ENCODE data around the gene KLK7.

Gene KLK7

GRCh38 chr19:51019544-51019925, 35.8 kb upstream of the KLK7 start, which contains the start of gene KLK10:
TSS of gene KLK10 (minus strand) at chr19:51019709. CDS start at chr19:51019130, 579 bp downstream.
- H3K4me3 ChIP-seq (ENCODE audit: low read length): no peak within 1 kb of the TSS
- no peak for TF ChIP-seq ZNF274 (IDR thresholded peaks at IDR 0.05; ENCODE audit: low read depth, low read length)

GRCh38 chr19:51018745-51019543, 35.2 kb upstream of the KLK7 start:
- H3K4me3 ChIP-seq (ENCODE audit: low read length): no peak overlapping the region
- no peak for TF ChIP-seq ZNF274 (IDR thresholded peaks at IDR 0.05; ENCODE audit: low read depth, low read length)

- TF ChIP-seq ZNF274 (IDR thresholded peaks at IDR 0.05; ENCODE audit: low read depth, low read length): no peak
- no peak overlapping the region for H3K4me3 ChIP-seq (ENCODE audit: low read length)
Observed at GRCh38 chr19:51016798-51017683, 33.3 kb upstream of the KLK7 start.

- no peak for TF ChIP-seq ZNF274 (IDR thresholded peaks at IDR 0.05; ENCODE audit: low read depth, low read length)
- H3K4me3 ChIP-seq (ENCODE audit: low read length): no peak overlapping the region
Observed at GRCh38 chr19:51015691-51016267, 32.1 kb upstream of the KLK7 start.

DNA sequence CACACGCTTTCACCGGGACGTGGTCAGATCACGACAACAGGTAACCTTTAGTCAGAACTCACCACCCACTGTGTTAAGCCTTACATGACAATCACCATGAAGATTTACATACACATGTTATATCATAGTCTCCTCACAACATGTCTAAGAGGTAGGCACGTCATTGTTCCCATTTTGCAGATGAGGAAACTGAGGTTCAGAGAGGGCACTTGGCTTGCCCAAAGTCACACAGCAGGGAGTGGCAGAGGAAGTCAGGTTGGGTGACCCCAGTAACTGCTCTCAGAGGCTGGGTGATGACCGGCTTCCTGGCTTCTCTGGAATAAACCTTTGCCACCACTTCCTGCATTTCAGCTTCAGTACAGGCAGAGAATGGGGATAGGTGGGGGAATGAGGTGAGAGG, 30.5 kb upstream of the KLK7 start:
- H3K4me3 ChIP-seq (ENCODE audit: low read length): no peak overlapping the region
- no peak for TF ChIP-seq ZNF274 (IDR thresholded peaks at IDR 0.05; ENCODE audit: low read depth, low read length)

DNA sequence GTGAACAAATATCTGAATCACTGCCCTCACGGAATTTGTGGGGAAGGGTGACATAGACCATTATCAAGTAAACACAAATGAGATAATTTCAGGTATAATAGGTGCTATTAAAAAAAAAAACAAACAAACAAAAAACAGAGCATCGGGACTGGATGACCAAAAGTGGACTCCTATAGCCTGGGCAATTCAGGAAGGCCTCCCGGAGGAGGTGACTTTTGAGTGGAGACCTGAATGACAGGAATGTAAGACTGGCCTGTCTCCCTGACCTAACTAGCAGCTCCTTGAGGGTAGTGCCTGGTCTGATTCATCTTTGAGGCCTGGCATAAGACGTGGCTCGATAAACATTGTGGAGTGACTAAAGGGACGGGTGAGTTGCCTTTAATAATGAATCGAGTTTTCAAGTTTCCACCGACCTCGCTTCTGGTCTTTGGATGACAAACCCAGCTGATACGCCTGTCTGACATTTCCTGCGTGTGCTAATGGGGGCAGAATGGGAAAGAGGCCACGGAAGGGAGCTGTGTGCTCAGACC, 29.0 kb upstream of the KLK7 start:
- TF ChIP-seq ZNF274 (IDR thresholded peaks at IDR 0.05; ENCODE audit: low read depth, low read length): no peak
- no peak overlapping the region for H3K4me3 ChIP-seq (ENCODE audit: low read length)

DNA sequence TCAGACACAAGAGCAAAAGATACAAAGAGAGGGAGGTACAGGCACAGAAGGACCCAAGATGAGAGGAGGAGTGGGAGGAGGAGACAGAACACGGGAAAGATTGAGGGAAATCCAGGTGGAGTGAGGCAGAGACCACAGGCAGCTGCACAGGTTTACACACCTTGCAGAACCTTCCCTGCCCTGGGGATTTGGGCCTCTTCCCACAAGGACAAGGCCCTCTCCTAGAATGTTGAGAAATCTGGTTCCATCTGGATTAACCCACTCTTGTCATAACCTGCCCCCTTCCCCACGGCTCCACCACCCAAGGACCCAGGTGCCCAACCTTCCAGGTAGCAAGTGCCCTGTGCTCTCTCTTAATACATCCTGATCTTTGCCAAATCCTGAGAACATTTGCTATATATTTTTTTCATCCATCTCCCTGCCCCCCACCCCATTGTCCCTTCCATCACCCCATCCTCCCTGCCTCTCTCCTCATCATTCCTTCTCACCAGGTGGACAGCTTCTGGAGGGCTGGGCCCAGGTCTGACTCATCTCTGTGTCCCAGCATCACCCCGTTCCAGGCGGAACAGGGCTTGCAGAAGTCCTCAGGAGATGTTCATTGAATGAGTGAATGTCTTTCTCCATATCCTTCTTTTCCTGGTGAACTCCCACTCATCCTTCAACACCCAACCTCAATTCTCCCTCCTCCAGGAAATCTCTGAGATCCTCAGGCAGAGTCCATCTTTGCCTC, 26.5 kb upstream of the KLK7 start:
- no peak for TF ChIP-seq ZNF274 (IDR thresholded peaks at IDR 0.05; ENCODE audit: low read depth, low read length)
- H3K4me3 ChIP-seq (ENCODE audit: low read length): no peak overlapping the region

DNA sequence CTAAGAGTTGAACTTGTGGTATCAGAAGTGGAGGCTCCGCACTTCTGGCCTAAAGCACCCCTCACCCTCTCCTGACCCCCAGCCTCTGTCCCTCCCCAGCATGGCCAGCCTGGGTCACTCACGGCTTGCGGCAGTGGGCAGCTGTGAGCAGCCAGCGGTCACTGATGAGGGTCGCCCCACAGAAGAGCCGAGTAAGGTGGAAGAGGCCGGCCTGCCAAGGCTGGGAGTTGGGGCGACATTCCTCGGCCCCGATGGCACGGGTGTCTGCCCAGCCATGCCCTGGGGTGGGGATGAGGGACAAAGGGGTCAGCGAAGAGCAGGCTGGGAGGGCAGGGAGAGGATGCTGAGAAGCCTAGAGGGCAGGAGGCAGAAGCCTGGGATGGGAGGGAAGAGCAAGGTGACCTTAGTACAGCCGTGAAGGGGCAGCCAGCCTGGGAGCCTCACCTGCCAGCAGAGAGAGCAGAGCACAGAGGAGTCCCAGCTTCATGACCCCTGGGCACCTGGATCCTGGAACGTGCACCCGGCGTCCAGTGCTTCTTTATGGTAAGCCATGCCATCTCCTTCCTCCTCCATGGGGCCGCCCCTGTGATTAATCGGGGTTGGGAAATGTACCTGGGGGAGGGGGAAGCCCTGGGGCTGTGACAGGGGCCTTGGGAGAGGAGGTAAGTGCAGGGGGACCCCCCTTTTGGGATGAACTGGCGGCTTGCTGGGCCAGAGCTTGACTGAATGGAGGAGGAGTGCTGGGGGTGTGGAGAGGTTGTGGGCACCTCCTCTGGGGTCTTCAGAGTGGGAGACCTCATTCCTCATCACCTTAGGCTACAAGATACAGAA, 25.6 kb upstream of the KLK7 start:
- no peak overlapping the region for H3K4me3 ChIP-seq (ENCODE audit: low read length)

DNA sequence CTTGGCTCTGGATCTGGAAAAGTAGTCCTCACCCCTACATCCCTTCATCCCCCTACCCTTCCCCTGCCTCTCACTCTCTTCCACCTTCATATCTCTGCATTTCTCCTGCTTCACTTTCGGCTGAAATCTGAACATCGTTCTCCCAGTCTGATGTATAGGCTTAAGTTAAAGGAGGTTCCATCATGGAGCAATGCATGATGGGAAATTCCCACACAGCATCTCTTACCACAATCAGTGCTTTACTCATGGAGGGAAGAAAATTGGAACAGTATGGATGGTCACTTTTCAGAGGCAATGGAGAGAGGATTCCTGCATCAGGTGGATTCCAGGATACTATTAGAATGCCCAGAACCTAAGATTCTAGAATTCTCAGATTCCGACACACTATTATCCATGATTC, 23.8 kb upstream of the KLK7 start:
- TF ChIP-seq ZNF274 (IDR thresholded peaks at IDR 0.05; ENCODE audit: low read depth, low read length): no peak
- no peak overlapping the region for H3K4me3 ChIP-seq (ENCODE audit: low read length)

More for the DNA sequence above, 25.6 kb upstream of the KLK7 start:
- no peak for TF ChIP-seq ZNF274 (IDR thresholded peaks at IDR 0.05; ENCODE audit: low read depth, low read length)

DNA sequence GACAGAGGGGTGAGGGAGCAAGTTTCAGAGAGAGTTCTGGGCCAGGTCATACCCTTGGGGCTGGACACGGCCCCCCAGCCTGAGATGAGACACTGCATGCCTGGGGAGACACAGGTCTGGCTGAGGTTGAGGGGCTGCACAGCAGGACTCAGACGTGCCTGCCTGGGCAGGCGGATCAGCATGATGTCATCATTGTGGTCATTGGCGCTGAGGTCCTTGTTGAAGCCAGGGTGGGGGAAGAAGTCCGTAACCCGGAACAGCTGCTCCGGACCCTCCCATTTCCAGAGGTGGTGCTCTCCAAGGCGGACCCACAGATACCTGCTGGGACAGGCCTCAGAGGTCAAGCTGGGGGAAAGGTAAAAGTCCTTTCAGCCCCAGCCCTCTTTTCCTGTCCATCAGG, 22.7 kb upstream of the KLK7 start:
- H3K4me3 ChIP-seq (ENCODE audit: low read length): no peak overlapping the region
- TF ChIP-seq ZNF274 (IDR thresholded peaks at IDR 0.05; ENCODE audit: low read depth, low read length): no peak

DNA sequence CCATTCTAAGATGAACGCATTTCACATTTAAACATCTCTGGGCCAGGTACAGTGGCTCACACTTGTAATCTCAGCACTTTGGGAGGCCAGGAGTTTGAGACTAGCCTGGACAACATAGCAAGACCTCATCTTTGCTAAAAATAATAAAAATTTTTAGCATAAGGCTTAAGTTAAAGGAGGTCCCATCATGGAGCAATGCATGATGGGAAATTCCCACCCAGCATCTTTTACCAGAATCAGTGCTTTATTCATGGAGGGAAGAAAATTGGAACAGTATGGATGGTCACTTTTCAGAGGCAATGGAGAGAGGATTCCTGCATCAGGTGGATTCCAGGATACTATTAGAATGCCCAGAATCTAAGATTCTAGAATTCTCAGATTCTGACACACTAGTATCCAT, 21.5 kb upstream of the KLK7 start:
- H3K4me3 ChIP-seq (ENCODE audit: low read length): no peak overlapping the region
- TF ChIP-seq ZNF274 (IDR thresholded peaks at IDR 0.05; ENCODE audit: low read depth, low read length): no peak

DNA sequence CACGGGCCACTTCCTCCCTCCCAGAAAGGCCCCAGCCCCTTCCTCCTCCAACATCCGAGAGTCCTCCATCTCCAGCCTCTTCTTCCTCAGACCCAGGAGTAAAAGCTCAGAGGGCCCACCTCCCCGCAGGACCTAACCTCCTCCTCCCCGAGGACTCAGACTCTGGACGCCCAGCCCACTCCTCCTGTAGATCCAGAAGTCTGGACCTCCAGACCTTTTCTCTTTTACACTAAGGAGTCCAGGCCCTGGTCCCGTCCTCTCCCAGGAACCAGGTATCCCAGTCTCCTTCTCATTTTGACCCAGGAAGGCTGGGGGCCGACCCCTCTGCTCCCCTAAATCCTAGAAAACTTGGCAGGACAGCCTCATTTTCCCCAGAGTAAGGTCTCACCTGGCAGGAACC, 19.6 kb upstream of the KLK7 start:
- no peak for TF ChIP-seq ZNF274 (IDR thresholded peaks at IDR 0.05; ENCODE audit: low read depth, low read length)
- no peak overlapping the region for H3K4me3 ChIP-seq (ENCODE audit: low read length)

All from GM08714 (cell line).